ENCODE results near the gene STMP1.

GRCh38 chr7:135715673-135716072 lies 53.4 kb downstream of the STMP1 start:
- TF ChIP-seq POLR2A (IDR thresholded peaks at IDR 0.05; ENCODE audit: low read length) (no peak), ESRRA (IDR thresholded peaks at IDR 0.05; ENCODE audit: borderline replicate concordance, low read length) (no peak), CTCF (IDR thresholded peaks at IDR 0.05) (no peak), MAX (IDR thresholded peaks at IDR 0.05) (no peak)

Data from A549 (cell line).